GM12892 (cell line): Measurements from ENCODE around the gene ARPC4.

Source experiments
- POLR2A ChIP-seq: IDR thresholded peaks from 2 replicates; pipeline ENCODE4 v1.6.1; 2011; ENCODE audit warnings: low read depth, low read length, control low read depth
- POLR2AphosphoS5 ChIP-seq: IDR thresholded peaks from 2 replicates; pipeline ENCODE4 v1.6.1; 2011; ENCODE audit warnings: low read depth, low read length, control low read depth
- TAF1 ChIP-seq: IDR thresholded peaks from 2 replicates; pipeline ENCODE4 v1.6.1; 2011; ENCODE audit warnings: low read depth, mild to moderate bottlenecking, control low read depth, low read length, borderline replicate concordance

DNA sequence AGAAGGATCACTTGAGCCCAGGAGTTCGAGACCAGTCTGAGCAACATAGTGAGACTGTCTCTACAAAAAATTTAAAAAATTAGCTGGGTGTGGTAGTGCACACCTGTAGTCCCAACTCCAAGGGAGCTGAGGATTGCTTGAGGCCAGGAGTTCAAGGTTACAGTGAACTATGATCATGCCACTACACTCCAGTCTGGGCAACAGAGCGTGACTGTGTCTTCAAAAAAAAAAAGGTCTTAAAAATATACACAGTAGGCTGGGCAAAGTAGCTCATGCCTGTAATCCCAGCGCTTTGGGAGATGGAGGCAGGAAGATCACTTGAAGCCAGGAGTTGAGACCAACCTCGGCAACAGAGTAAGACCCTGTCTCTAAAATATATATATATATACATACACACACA, 12.0 kb upstream of the ARPC4 start:
- TF ChIP-seq POLR2A, result no peak
- no peak for TF ChIP-seq POLR2AphosphoS5
- no peak for TF ChIP-seq TAF1
